ENCODE measurements around the gene EHMT1.

DNA sequence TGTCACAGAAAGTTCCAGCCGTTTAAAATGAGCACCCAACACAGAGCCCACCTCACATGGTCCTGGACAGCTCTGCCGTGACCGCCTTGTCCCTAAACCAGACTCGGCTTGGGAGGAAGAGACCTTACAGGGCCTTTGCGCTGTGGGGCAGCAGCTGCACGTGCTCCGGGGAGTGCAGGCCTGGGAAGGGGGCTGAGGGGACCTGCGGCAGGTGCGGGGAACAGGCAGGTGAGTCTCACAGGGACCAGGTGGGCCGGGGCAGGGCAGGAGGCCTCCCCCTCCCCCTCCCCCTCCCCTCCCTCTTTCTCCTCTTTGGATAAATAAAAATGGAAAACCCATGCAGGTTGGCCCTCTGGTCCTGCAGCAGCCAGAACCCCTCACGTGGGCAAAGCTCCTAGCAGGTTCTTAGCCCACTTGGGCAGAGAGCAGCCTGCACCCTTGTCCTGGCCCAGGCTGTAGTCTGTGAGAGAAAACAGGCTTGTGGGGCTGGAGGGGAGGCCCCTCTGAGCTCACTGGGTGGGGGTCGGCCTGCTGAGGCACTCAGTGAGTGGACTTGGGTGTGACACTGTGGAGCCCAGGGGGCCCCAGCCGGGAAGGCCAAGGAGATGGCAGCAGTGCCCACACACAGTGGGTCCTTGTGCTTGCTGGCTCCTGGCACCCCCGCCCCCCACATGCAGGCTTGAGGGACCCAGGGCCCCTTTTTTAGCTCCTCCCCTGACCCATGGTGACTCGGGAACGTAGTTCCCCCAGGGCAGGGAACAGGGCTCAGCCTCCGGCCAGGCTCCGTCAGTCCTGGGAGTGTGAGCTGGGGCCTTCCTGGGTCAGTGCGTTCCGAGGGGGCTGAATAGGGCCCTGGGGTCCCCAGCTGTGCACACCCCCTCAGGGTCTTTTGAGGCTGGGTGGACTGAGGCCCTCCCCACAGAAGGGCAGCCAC is 218.8 kb downstream of the EHMT1 start:
- no peak for TF ChIP-seq ZNF274 (IDR thresholded peaks at IDR 0.05; ENCODE audit: low read depth, low read length)
- TF ChIP-seq SUZ12 (IDR thresholded peaks at IDR 0.05; ENCODE audit: extremely low read depth, insufficient read depth, insufficient read length), result no peak

Measured in NT2/D1 (cell line).